Urinary bladder (tissue), 4 donors: Measurements from ENCODE around the gene CRYGA. TPM values are rescaled to one million over a fixed set of nuclear protein-coding genes. Genes with fewer than 3 reads are reported as not detected.
"Not testable (repeated sequence)": the region's sequence is repeated elsewhere in the genome, so short reads cannot be mapped to it uniquely, and the experiment has no call there.

ENCODE experiments used
- DNase-seq: peaks from one replicate; pipeline ENCODE4 v3.0.0-alpha.2; 2015; ENCODE audit errors: extremely low spot score
- H3K27ac ChIP-seq: one replicate; pipeline ENCODE4 v1.5.1; 2013; ENCODE audit warnings: low read depth, mild to moderate bottlenecking, moderate library complexity
- H3K36me3 ChIP-seq: one replicate; pipeline ENCODE4 v1.6.1; 2013; ENCODE audit warnings: mild to moderate bottlenecking, moderate library complexity; ENCODE audit not compliant: insufficient read depth
- H3K4me1 ChIP-seq: one replicate; pipeline ENCODE4 v1.6.1; 2013; ENCODE audit warnings: mild to moderate bottlenecking, moderate library complexity; ENCODE audit not compliant: insufficient read depth
- H3K4me3 ChIP-seq: one replicate; pipeline ENCODE4 v1.5.1; 2013; ENCODE audit warnings: low read depth, low read length
- WGBS: extraction: QIAGEN DNeasy Blood & Tissue Kit; methylation state at CpG from one replicate; pipeline ENCODE4 v1.1.7; 2013; 5-methylcytosine and 5-hydroxymethylcytosine counted together
- polyA plus RNA-seq: library from polyadenylated mRNA; stranded (reverse); fragments of 200-250 nt; gene quantifications from one replicate; pipeline ENCODE4 v1.2.3, GENCODE V29; 2013
- total RNA-seq: library from RNA; depleted of rRNA; stranded (reverse); fragments of >200 nt; gene quantifications from one replicate; pipeline ENCODE4 v1.2.3, GENCODE V29; 2014
- donor health status: healthy with polysubstance abuse.
- donor health status: healthy.

The CRYGA gene
- total and polyA plus RNA-seq, 2 donors = not detected

DNA sequence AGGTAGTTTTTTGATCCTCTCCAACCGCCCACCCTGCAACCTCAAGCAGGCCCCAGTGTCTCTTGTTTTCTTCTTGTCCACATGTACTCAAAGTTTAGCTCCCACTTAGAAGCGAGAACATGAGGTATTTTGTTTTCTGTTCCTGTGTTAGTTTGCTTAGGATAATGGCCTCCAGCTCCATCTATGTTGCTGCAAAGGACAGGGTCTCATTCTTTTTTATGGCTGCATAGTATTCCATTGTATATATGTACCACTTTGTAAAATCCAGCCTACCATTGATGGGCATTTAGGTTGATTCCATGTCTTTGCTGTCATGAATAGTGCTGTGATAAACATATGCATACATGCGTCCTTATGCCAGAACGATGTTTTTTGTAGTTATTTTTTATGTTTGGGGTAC is 36.3 kb downstream of the CRYGA start:
- no peak for DNase-seq
- no peak overlapping the region for H3K27ac ChIP-seq
- 98% methylated on average over 4 of the region's 4 CpGs for WGBS
- H3K4me1 ChIP-seq = no peaks in the 10 kb centered on the region
- H3K4me3 ChIP-seq = no peak overlapping the region
- H3K36me3 ChIP-seq = no peaks in the 10 kb centered on the region

DNA sequence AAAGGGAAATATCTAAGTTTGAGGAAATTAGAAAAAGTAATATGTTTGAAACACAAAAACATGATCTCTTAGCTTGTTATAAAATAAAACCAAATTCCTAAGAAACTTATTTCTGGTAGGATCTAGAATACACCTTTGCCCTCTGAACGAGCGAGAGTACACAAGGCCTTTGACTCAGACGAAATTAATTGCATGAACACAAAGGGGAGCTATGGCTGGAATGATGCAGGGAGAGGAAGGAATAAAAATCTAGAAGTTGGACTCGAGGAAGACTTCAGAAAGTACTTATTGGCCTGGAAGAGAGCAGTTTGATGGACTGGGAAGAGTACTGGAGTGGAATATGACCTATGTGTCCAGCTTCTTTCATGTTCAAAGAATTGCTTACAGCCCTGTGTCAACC is 38.1 kb downstream of the CRYGA start:
- WGBS = 87% methylated on average over 4 of the region's 4 CpGs
- Histone ChIP-seq H3K27ac (no peak overlapping the region), H3K4me1 (no peaks in the 10 kb centered on the region), H3K36me3 (no peaks in the 10 kb centered on the region), H3K4me3 (no peak overlapping the region)
- no peak for DNase-seq

GRCh38 chr2:208124013-208124715 is 39.2 kb downstream of the CRYGA start, which contains the start of gene CRYGD:
TSS of gene CRYGD (minus strand) at chr2:208124524. CDS start at chr2:208124473, 51 bp downstream.
- 16% methylated on average over 46 of the region's 46 CpGs for WGBS
- H3K4me1 ChIP-seq, H3K27ac ChIP-seq, H3K4me3 ChIP-seq, DNase-seq, H3K36me3 ChIP-seq: not testable (repeated sequence)

DNA sequence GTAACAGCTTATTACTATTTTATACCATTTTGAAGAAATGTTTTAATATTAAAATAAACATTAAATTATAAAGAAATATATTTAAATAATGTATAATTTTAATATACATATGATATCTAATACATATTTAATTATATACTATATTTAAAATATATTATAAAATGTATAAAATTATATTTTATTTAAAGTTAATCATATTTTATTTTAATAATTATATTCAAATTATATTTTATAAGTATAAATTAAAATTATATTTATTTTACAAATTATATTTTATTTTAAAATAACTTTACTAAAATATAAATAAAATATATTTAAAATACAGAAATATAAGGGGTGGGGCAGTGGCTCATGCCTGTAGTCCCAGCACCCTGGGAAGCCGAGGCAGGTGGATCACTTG is 41.1 kb downstream of the CRYGA start:
- no peak for DNase-seq
- WGBS = 97% methylated on average over 1 of the region's 1 CpG
- no peaks in the 10 kb centered on the region for H3K4me1 ChIP-seq
- H3K4me3 ChIP-seq = no peak overlapping the region
- no peaks in the 10 kb centered on the region for H3K36me3 ChIP-seq
- no peak overlapping the region for H3K27ac ChIP-seq

DNA sequence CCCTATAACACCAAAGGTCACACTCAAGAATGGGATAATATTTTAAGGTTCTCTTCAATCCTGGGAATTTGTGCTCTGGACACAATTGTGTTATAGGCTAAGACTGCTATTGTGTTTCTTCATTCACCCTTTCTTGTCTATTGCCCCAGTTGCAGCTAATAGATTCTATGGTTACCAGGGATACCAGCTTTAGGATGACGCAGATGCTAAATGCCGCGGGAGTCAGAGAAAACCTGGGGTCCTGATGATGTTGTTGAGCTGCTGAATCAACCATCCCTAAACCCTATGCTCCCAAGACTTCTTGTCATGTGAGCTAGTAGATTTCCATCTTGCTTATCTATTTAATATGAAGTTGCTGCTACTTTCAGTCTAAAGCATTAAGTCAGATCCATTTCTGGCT is 44.5 kb downstream of the CRYGA start:
- Histone ChIP-seq H3K36me3 (no peaks in the 10 kb centered on the region), H3K27ac (no peak overlapping the region), H3K4me3 (no peak overlapping the region), H3K4me1 (no peaks in the 10 kb centered on the region)
- no peak for DNase-seq
- WGBS = 94% methylated on average over 3 of the region's 3 CpGs

DNA sequence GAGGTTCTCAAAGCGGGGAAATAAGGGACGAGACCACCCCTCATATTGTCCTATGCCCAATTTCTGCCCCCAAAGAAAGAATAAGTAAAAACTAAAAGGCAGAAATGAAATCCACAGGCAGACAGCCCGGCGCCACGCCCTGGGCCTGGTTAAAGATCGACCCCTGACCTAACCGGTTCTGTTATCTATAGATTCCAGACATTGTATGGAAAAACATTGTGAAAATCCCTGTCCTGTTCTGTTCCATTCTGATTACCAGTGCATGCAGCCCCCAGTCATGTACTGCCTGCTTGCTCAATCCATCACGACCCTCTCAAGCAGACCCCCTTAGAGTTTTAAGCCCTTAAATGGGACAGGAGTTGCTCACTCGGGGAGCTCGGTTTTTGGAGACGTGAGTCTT is 46.0 kb downstream of the CRYGA start:
- 93% methylated on average over 11 of the region's 11 CpGs for WGBS
- H3K4me1 ChIP-seq, H3K36me3 ChIP-seq, H3K27ac ChIP-seq, DNase-seq, H3K4me3 ChIP-seq: not testable (repeated sequence)

- 63% methylated on average over 7 of the region's 7 CpGs for WGBS
- no peak for DNase-seq
- Histone ChIP-seq H3K27ac (no peak overlapping the region), H3K36me3 (no peaks in the 10 kb centered on the region), H3K4me1 (no peaks in the 10 kb centered on the region), H3K4me3 (no peak overlapping the region)
Observed at GRCh38 chr2:208112969-208113368, 50.4 kb downstream of the CRYGA start.

- H3K27ac ChIP-seq, H3K36me3 ChIP-seq, H3K4me1 ChIP-seq, DNase-seq: not testable (repeated sequence)
- WGBS = 53% methylated on average over 36 of the region's 36 CpGs
- peak overlapping the region; percentile 14 for H3K4me3 ChIP-seq
Observed at GRCh38 chr2:208112273-208112745, 51.1 kb downstream of the CRYGA start.

Other genes starting within 250 kb of the CRYGA start
- 30.1 TPM for gene PLEKHM3, start 138.1 kb downstream of the CRYGA start, total RNA-seq
- gene PLEKHM3, start 138.1 kb downstream of the CRYGA start, polyA plus RNA-seq = 5.7 TPM
- gene CRYGD, start 39.1 kb downstream of the CRYGA start, total RNA-seq = 0.95 TPM
- gene CRYGD, start 39.1 kb downstream of the CRYGA start, polyA plus RNA-seq = not detected
- not detected for gene CRYGC, start 33.8 kb downstream of the CRYGA start, total RNA-seq
- gene CRYGC, start 33.8 kb downstream of the CRYGA start, polyA plus RNA-seq = not detected
- not detected for gene CRYGB, start 17.4 kb downstream of the CRYGA start, total RNA-seq
- gene CRYGB, start 17.4 kb downstream of the CRYGA start, polyA plus RNA-seq = not detected
- 0.37 TPM for gene C2orf80, start 26.4 kb upstream of the CRYGA start, total RNA-seq
- gene C2orf80, start 26.4 kb upstream of the CRYGA start, polyA plus RNA-seq = not detected
- gene IDH1, start 91.5 kb upstream of the CRYGA start, total RNA-seq = 268 TPM
- gene IDH1, start 91.5 kb upstream of the CRYGA start, polyA plus RNA-seq = 88.4 TPM
- gene PIKFYVE, start 102.7 kb upstream of the CRYGA start, total RNA-seq = 57.5 TPM
- 9.8 TPM for gene PIKFYVE, start 102.7 kb upstream of the CRYGA start, polyA plus RNA-seq
- 0.69 TPM for gene PTH2R, start 243.2 kb upstream of the CRYGA start, total RNA-seq
- 0.04 TPM for gene PTH2R, start 243.2 kb upstream of the CRYGA start, polyA plus RNA-seq